Activated naive CD4-positive, alpha-beta T cell treated with anti-CD3 and anti-CD28 coated beads, Interleukin-2, amount 10 ng/mL, durations not matched to agents 7 days and 5 days (primary cell): ENCODE data around the gene C2orf76.

Source experiments
- CTCF ChIA-PET: fragments of 350-600 bp; sonication (Branson Sonifier 250); formaldehyde crosslinking; loops from one replicate; lab custom pipeline; 2021; ENCODE audit warnings: antibody characterized with exemption; lab: Charles Lee
- DNase-seq: peaks from one replicate; pipeline ENCODE4 v3.0.0-alpha.2; 2020
- H3K27ac Mint-ChIP-seq: one replicate; pipeline ENCODE4 v1.8.0; 2021; ENCODE audit warnings: mild to moderate bottlenecking, moderate library complexity, mixed read lengths
- H3K27me3 Mint-ChIP-seq: one replicate; pipeline ENCODE4 v1.8.0; 2021; ENCODE audit warnings: mild to moderate bottlenecking, mixed read lengths
- H3K36me3 Mint-ChIP-seq: one replicate; pipeline ENCODE4 v1.8.0; 2021; ENCODE audit warnings: mixed read lengths
- H3K4me1 Mint-ChIP-seq: one replicate; pipeline ENCODE4 v1.8.0; 2021; ENCODE audit warnings: mixed read lengths
- H3K4me3 Mint-ChIP-seq: one replicate; pipeline ENCODE4 v1.8.0; 2021; ENCODE audit warnings: mild to moderate bottlenecking, moderate library complexity, mixed read lengths
- H3K9me3 Mint-ChIP-seq: one replicate; pipeline ENCODE4 v1.8.0; 2021; ENCODE audit warnings: mixed read lengths

The C2orf76 gene

DNA sequence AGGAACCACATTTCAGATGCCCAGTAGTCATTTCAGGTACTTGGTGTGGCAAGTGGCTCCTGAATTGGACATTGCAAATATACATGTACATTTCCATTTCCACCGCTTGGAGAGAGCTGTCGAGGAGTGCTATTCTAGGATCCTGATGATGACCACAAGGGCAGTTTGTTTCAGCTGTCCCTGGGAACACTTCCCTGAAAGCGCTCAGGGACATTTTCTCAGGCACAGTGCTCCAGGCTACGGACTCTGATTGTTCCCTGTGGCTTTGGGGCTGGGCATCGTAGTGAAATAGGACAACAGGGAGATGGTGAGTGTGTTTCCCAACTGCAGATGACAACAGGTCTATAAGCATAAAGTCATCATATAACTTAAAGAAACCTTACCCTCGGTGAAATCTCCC is 3.2 kb upstream of the C2orf76 start:
- CTCF ChIA-PET, result no interaction called here
- H3K27me3 Mint-ChIP-seq, result no peaks in the 10 kb centered on the region
- DNase-seq, result no peak
- no peak overlapping the region for H3K27ac Mint-ChIP-seq
- H3K9me3 Mint-ChIP-seq, result peaks cover 6% of the 10 kb centered on the region
- no peak overlapping the region for H3K4me3 Mint-ChIP-seq
- peaks cover 61% of the 10 kb centered on the region for H3K36me3 Mint-ChIP-seq
- peaks cover 39% of the 10 kb centered on the region for H3K4me1 Mint-ChIP-seq

DNA sequence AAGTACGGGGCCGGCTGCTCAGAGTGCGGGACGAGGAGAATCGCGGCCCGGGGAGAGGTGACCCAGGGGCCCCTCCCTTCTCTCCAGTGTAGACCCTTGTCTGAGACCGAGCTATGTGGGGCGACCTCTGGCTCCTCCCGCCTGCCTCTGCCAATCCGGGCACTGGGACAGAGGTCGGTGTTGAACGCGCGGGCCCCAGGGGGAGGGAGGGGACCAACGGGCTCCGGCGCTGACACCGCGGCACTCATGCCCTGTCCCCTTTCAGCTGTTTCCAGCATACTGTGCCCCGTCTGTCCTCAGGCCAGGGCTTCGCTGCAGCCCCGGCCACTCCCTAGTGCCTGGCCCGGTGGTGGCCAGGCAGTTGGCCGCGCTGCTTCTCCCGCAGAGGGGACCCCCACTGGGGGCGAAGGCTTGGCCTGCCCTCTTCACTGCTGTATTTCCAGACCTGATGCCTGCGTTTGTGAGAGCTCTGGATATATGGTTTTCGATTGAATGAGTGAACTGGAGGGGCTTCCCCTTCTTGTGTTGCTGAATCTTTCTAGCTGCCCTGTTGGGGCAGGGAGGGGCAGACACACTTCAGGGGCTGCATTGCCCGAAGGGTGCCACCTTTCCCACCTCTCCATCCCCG is 952 bp upstream of the C2orf76 start:
- Mint-ChIP-seq H3K36me3 (peaks cover 39% of the 10 kb centered on the region), H3K4me1 (peaks cover 48% of the 10 kb centered on the region), H3K9me3 (no peaks in the 10 kb centered on the region), H3K4me3 (peak overlapping the region; percentile 98), H3K27me3 (no peaks in the 10 kb centered on the region), H3K27ac (peak overlapping the region; percentile 93)
- peak; percentile 72 for DNase-seq
- CTCF ChIA-PET, result interaction anchor here (1.2 kb wide), 1 partner anchor 10 kb away, joined by 4 read pairs; no protein-coding TSS in a partner anchor

DNA sequence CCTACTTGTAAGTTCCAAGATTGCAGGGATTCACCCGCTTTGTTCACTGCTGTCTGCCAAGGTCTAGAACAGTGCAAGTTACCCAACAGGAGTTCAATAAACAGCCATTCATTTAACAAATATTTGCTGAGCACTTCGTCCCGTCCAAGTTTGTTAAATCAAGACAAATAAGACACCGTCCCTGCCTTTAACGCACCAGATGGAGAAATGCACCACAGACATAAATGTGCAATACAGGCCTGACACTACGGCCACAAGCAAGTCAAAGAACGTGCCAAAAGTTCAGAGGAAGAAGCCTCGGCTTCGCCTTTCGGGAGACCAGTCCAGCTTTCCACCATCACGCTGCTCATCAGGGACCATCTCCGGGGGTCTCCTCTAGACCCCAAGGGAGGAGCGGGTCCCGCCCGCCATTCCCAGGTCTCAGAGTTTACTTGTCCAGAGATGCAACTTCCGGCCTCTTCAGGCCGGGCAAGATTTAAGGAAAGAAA is 429 bp downstream of the C2orf76 start:
- peak overlapping the region; percentile 98 for H3K4me3 Mint-ChIP-seq
- no peaks in the 10 kb centered on the region for H3K27me3 Mint-ChIP-seq
- H3K4me1 Mint-ChIP-seq, result peaks cover 49% of the 10 kb centered on the region
- peaks cover 28% of the 10 kb centered on the region for H3K36me3 Mint-ChIP-seq
- H3K27ac Mint-ChIP-seq, result peak overlapping the region; percentile 93
- no peaks in the 10 kb centered on the region for H3K9me3 Mint-ChIP-seq
- CTCF ChIA-PET, result no interaction called here
- no peak for DNase-seq

DNA sequence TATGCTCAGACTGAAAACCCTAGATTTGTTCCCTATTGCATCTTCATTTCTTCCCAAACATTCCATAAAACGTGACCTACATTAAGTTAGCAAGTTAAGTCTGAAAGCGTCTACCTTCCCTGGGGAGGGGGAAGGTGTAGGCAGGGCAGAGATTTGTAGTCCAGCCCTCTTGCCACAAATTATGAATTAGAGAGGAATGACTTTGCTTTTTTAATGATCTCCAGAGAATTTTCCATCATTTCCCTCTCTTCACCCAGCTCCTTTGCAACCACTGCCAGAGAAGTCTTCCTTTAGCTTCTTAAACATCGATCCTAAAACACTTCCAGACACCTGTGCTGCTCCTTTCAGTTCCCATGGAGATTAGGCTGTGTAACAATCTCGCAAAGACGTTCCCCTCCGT is 1.2 kb downstream of the C2orf76 start:
- Mint-ChIP-seq H3K9me3 (no peaks in the 10 kb centered on the region), H3K36me3 (peaks cover 22% of the 10 kb centered on the region), H3K27ac (peak overlapping the region; percentile 93), H3K4me3 (peak overlapping the region; percentile 98), H3K27me3 (no peaks in the 10 kb centered on the region), H3K4me1 (peaks cover 49% of the 10 kb centered on the region)
- CTCF ChIA-PET, result no interaction called here
- no peak for DNase-seq

DNA sequence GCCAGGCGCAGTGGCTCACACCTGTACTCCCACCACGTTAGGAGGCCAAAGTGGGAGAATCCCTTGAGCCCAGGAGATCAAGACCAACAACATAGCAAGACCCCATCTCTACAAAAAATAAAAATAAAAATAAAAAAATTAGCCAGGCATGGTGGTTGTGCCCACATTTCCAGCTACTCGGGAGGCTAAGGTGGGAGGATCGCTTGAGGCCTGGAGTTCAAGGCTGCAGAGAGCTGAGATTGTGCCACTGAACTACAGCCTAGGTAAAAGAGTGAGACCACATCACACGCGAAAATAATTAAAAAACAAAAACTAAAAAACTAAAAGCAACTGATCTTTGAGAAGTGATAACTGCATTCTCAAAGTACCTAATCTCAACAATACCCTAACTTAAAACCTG is 1.8 kb downstream of the C2orf76 start:
- Mint-ChIP-seq H3K4me1 (peaks cover 45% of the 10 kb centered on the region), H3K9me3 (no peaks in the 10 kb centered on the region), H3K27me3 (no peaks in the 10 kb centered on the region), H3K4me3 (peak overlapping the region; percentile 98), H3K36me3 (peaks cover 17% of the 10 kb centered on the region), H3K27ac (no peak overlapping the region)
- no peak for DNase-seq
- CTCF ChIA-PET, result no interaction called here

DNA sequence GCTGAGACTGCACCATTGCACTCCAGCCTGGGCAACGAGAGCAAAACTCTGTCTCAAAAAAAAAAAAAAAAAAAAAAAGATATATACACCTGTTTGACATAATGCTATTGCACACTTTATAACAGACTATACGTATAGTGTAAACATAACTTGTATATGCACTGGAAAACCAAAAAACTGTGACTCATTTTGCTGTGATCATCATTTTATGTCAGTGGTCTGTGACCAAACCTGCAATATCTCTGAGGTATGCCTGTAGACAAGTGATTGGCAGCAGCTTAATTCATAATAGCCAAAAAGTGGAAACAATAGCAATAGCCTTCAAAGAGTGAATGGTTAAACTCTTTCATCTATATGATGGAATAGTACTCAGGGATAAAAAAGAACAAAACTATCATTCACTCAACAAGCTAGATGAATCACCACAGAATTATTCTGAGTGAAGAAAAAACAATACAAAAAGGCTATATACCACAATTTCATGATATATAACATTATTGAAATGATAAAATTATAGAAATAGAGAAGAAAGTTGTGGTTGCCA is 6.1 kb downstream of the C2orf76 start:
- Mint-ChIP-seq H3K27me3 (no peaks in the 10 kb centered on the region), H3K36me3 (no peaks in the 10 kb centered on the region), H3K9me3 (no peaks in the 10 kb centered on the region), H3K4me1 (peaks cover 21% of the 10 kb centered on the region), H3K27ac (no peak overlapping the region), H3K4me3 (no peak overlapping the region)
- CTCF ChIA-PET, result no interaction called here
- no peak for DNase-seq

DNA sequence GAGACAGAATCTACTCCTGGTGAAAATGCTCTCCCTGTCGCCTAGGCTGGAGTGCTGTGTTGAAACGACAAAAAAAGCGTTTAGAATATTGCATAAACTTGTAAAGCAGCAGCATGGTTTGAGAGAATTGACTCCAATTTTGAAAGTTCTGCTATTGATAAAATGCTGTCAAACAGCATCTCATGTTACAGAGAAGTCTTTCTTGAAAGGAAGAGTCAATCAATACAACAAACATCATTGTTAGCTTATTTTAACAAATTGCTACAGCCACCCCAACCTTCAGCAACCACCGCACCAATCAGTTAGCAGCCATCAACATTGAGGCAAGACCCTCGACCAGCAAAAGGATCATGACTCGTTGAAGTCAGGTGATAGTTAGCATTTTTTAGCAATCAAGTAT is 6.9 kb downstream of the C2orf76 start:
- CTCF ChIA-PET, result no interaction called here
- H3K4me3 Mint-ChIP-seq, result no peak overlapping the region
- peaks cover 15% of the 10 kb centered on the region for H3K4me1 Mint-ChIP-seq

DNA sequence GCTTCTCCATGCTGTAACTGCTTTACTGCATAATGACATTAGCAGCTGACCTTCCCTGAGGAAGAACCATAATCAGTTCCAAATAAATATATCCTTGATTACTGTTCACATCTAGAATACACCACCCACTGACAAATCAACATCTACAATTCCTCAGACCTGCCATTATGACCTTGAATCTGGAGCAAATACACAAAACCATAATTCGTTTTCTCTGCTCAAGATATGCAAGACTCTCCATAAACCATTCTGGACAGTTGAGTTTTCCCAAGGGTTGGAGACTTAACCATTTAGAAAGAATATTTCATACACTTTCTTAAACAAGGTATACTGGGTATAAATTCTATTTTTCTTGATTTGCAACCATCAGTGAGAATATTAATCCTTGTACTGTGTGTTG is 11.8 kb downstream of the C2orf76 start:
- CTCF ChIA-PET, result no interaction called here
- Mint-ChIP-seq H3K9me3 (no peaks in the 10 kb centered on the region), H3K27me3 (no peaks in the 10 kb centered on the region), H3K36me3 (no peaks in the 10 kb centered on the region), H3K4me3 (no peak overlapping the region), H3K27ac (no peak overlapping the region), H3K4me1 (peaks cover 5% of the 10 kb centered on the region)
- DNase-seq, result no peak

More for the DNA sequence above, 6.9 kb downstream of the C2orf76 start:
- no peaks in the 10 kb centered on the region for H3K27me3 Mint-ChIP-seq
- DNase-seq, result no peak
- H3K27ac Mint-ChIP-seq, result no peak overlapping the region
- no peaks in the 10 kb centered on the region for H3K9me3 Mint-ChIP-seq
- no peaks in the 10 kb centered on the region for H3K36me3 Mint-ChIP-seq

DNA sequence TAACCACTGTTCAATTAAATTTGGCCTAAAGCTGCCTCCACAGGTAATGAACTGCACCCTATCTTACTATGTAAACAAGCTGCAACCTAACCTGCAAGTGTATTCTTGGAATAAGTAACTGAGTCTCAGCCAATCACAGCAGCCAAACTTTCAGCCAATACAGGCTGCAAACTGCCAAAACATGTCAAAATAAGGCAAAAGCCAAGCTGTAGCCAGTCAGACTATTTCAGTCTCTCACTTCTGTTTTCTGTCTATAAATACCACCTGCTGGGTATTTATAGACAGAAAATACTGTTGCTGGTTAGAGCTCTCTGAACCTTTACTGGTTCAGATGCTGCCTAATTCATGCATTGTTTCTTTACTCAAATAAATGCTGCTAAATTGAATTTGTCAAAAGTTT is 14.3 kb downstream of the C2orf76 start:
- Mint-ChIP-seq H3K4me1 (peaks cover 5% of the 10 kb centered on the region), H3K4me3 (no peak overlapping the region), H3K27me3 (peaks cover 3% of the 10 kb centered on the region)

DNA sequence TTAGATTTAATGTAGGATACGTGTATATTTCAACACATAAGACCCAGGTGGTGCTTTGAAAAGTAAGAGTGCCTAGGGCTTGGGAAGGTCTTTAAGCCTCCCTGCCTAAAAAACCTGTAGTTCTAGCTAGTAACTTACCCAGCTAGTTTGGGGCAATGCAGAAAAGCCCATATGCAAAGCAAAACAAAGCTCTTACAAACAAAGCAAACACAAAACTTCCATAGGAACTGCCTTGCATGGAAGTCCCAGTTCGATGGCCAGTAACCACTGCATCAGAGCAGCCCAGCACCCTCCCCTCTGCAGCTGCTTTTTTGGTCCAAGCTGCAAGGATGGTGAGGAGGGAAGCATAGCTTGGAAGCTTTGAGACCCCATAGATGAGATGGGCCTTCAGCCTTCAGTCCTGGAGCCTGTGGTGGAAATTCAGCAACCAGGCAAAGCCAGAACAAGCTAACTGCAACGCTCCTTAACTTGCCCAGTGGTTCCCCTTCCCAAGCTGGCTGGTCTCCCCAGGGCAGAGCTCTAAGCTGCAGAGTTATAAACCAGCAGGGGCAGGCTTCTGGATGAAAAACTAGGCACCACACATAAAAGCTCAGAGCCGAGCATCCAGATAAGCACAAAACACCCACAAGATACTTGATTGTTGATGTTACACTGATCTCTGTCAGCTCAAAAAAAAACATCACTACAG is 16.2 kb downstream of the C2orf76 start:
- Mint-ChIP-seq H3K4me3 (no peak overlapping the region), H3K36me3 (no peaks in the 10 kb centered on the region), H3K9me3 (no peaks in the 10 kb centered on the region), H3K4me1 (no peaks in the 10 kb centered on the region), H3K27ac (no peak overlapping the region), H3K27me3 (peaks cover 3% of the 10 kb centered on the region)
- CTCF ChIA-PET, result interaction anchor here (1.3 kb wide), 1 partner anchor 469 kb away, joined by 3 read pairs; no protein-coding TSS in a partner anchor
- no peak for DNase-seq

More for the DNA sequence above, 14.3 kb downstream of the C2orf76 start:
- H3K36me3 Mint-ChIP-seq, result no peaks in the 10 kb centered on the region
- no peak for DNase-seq
- CTCF ChIA-PET, result interaction anchor here (1.0 kb wide), 1 partner anchor 61 kb away, joined by 3 read pairs; no protein-coding TSS in a partner anchor
- H3K9me3 Mint-ChIP-seq, result no peaks in the 10 kb centered on the region
- no peak overlapping the region for H3K27ac Mint-ChIP-seq

DNA sequence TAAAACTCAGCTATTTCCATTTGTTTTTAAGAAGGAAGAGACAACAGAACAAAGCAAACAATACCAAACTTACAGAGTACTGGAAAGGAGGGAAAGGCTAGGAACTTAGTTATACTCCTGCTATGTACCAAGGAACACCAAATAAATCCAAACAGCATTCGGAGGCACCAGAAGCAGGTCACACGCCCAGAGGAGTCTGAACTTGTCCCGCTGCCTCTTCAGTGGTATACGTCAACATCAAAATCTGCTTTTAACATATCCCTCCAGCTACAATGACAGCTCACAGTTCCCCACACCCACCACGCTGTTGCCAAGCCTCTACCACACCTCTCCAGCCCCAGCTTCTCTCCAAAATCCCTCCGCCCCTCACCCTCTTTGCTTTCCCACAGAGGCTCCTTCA is 17.3 kb downstream of the C2orf76 start:
- CTCF ChIA-PET, result interaction anchor here (1.3 kb wide), 1 partner anchor 468 kb away, joined by 3 read pairs; no protein-coding TSS in a partner anchor
- no peaks in the 10 kb centered on the region for H3K4me1 Mint-ChIP-seq
- H3K4me3 Mint-ChIP-seq, result no peak overlapping the region
- no peaks in the 10 kb centered on the region for H3K36me3 Mint-ChIP-seq
- no peak overlapping the region for H3K27ac Mint-ChIP-seq
- no peaks in the 10 kb centered on the region for H3K9me3 Mint-ChIP-seq
- peaks cover 3% of the 10 kb centered on the region for H3K27me3 Mint-ChIP-seq
- no peak for DNase-seq

DNA sequence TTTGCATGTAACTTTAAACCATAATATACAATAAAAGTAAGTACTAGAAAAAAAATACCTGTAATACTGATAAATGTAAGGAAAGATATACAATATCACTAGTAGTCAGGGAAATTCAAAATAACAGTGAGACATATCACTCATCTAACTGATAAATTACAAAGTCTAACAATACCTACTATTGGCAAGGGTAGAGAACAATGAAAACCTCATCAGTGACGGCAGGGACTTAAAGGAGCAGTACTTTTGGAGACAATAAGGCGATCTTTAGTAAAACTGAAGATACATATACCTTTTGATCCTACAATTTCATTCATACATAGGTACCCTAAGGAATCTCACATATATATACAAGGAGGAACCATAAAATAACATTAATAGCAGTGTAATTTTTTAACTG is 24.9 kb downstream of the C2orf76 start:
- H3K4me3 Mint-ChIP-seq, result no peak overlapping the region
- no peak overlapping the region for H3K27ac Mint-ChIP-seq
- CTCF ChIA-PET, result no interaction called here
- no peak for DNase-seq
- H3K4me1 Mint-ChIP-seq, result peaks cover 18% of the 10 kb centered on the region
- no peaks in the 10 kb centered on the region for H3K36me3 Mint-ChIP-seq
- no peaks in the 10 kb centered on the region for H3K27me3 Mint-ChIP-seq
- H3K9me3 Mint-ChIP-seq, result no peaks in the 10 kb centered on the region

DNA sequence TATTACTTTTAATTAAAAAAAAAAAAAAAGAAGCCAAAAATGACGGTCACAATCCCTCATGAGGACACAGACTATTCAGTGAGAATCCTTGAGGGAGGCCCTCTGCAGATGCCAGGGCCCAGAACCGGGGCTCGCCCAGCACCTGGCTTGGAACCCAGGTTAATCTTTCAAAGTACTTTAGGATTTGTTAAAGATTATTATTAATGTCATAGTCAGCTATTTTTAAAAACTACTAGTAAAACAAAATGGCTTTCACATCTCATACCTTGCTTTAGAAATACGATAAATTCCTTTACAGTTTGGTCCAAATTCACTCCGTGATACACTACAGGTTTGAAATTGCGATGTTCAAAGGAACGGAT is 27.1 kb downstream of the C2orf76 start:
- DNase-seq, result no peak
- Mint-ChIP-seq H3K27me3 (no peaks in the 10 kb centered on the region), H3K27ac (no peak overlapping the region), H3K4me3 (no peak overlapping the region), H3K9me3 (no peaks in the 10 kb centered on the region), H3K36me3 (no peaks in the 10 kb centered on the region), H3K4me1 (peaks cover 18% of the 10 kb centered on the region)
- CTCF ChIA-PET, result no interaction called here

DNA sequence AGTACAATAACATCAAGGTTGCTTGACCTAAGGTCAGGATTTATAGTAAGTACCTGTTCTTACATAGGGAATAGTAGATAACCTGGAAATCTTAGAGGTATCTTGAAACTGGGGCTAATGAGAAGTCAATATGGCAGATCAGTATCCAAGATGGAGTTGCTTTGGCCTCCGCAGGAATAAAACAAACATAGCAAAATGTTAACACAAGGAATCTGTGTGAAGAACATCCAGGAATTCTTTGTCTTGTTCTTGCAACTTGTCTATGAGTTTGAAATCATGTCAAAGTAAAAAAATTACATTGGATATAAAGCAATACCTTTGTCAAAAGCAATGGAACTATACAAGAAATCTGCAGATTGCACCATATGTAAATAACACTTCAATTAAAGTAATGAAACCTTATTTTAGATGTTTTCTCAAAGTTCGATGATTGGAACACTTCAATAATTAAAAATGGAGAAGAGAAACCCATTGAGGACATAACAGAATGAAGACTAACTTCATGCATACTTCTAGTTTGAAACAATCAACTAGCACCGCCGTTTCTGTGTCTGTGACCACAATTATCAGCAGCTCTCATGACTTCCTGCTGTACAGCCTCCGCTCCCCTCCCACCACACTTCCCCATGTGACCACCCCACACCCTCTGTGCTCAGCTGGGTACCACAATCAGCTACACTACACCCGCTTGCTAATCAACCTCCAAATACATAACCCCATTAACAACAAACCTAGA is 27.6 kb downstream of the C2orf76 start:
- peaks cover 18% of the 10 kb centered on the region for H3K4me1 Mint-ChIP-seq
- H3K9me3 Mint-ChIP-seq, result no peaks in the 10 kb centered on the region
- H3K36me3 Mint-ChIP-seq, result no peaks in the 10 kb centered on the region
- peak; percentile 68 for DNase-seq
- H3K27me3 Mint-ChIP-seq, result no peaks in the 10 kb centered on the region
- H3K4me3 Mint-ChIP-seq, result no peak overlapping the region
- H3K27ac Mint-ChIP-seq, result peak overlapping the region; percentile 3
- CTCF ChIA-PET, result no interaction called here
